ENCODE data around the gene PRAC2. TPM values are rescaled to one million over a fixed set of nuclear protein-coding genes. Genes with fewer than 3 reads are reported as not detected.

The PRAC2 gene
- total RNA-seq, 1 experiment from 2014 or later, result 0.59 TPM

- no peak for DNase-seq
Observed at GRCh38 chr17:48717367-48718226, 5.4 kb upstream of the PRAC2 start.

GRCh38 chr17:48718227-48718760, 4.7 kb upstream of the PRAC2 start:
- no peaks in the 10 kb centered on the region; the same call in 1 of the 2 replicates for H3K4me1 ChIP-seq
- DNase-seq, result no peak
- H3K36me3 ChIP-seq, result no peaks in the 10 kb centered on the region
- H3K9me3 ChIP-seq (replicated peaks), result no peaks in the 10 kb centered on the region; the same call in 1 of the 2 replicates
- H3K27ac ChIP-seq, result no peak overlapping the region
- H3K4me3 ChIP-seq, result no peak overlapping the region
- H3K27me3 ChIP-seq, result no peaks in the 10 kb centered on the region

More at GRCh38 chr17:48717367-48718226, 5.4 kb upstream of the PRAC2 start:
- no peaks in the 10 kb centered on the region for H3K36me3 ChIP-seq
- H3K4me1 ChIP-seq, result no peaks in the 10 kb centered on the region; the same call in 1 of the 2 replicates
- no peak overlapping the region for H3K27ac ChIP-seq
- H3K4me3 ChIP-seq, result no peak overlapping the region
- no peaks in the 10 kb centered on the region for H3K27me3 ChIP-seq
- no peaks in the 10 kb centered on the region; the same call in 1 of the 2 replicates for H3K9me3 ChIP-seq (replicated peaks)

GRCh38 chr17:48718761-48719641, 4.0 kb upstream of the PRAC2 start:
- H3K9me3 ChIP-seq (replicated peaks), result no peaks in the 10 kb centered on the region; the same call in 1 of the 2 replicates
- no peaks in the 10 kb centered on the region; the same call in 1 of the 2 replicates for H3K4me1 ChIP-seq
- no peaks in the 10 kb centered on the region for H3K36me3 ChIP-seq
- H3K4me3 ChIP-seq, result no peak overlapping the region
- DNase-seq, result no peak
- H3K27ac ChIP-seq, result no peak overlapping the region
- H3K27me3 ChIP-seq, result no peaks in the 10 kb centered on the region

- H3K4me1 ChIP-seq, result no peaks in the 10 kb centered on the region; the same call in 1 of the 2 replicates
- H3K36me3 ChIP-seq, result no peaks in the 10 kb centered on the region
- DNase-seq, result no peak
- no peaks in the 10 kb centered on the region for H3K27me3 ChIP-seq
- no peaks in the 10 kb centered on the region; the same call in 1 of the 2 replicates for H3K9me3 ChIP-seq (replicated peaks)
- H3K27ac ChIP-seq, result no peak overlapping the region
- H3K4me3 ChIP-seq, result no peak overlapping the region
Observed at GRCh38 chr17:48719642-48720265, 3.2 kb upstream of the PRAC2 start.

GRCh38 chr17:48720266-48721008, 2.5 kb upstream of the PRAC2 start:
- no peak overlapping the region for H3K27ac ChIP-seq
- no peak for DNase-seq
- H3K4me1 ChIP-seq, result no peaks in the 10 kb centered on the region; the same call in 1 of the 2 replicates
- H3K27me3 ChIP-seq, result no peaks in the 10 kb centered on the region
- H3K4me3 ChIP-seq, result no peak overlapping the region
- H3K36me3 ChIP-seq, result no peaks in the 10 kb centered on the region
- no peaks in the 10 kb centered on the region; the same call in 1 of the 2 replicates for H3K9me3 ChIP-seq (replicated peaks)

GRCh38 chr17:48721009-48721402, 2.0 kb upstream of the PRAC2 start:
- no peaks in the 10 kb centered on the region; the same call in 1 of the 2 replicates for H3K9me3 ChIP-seq (replicated peaks)
- H3K27me3 ChIP-seq, result no peaks in the 10 kb centered on the region
- no peak overlapping the region for H3K27ac ChIP-seq
- no peaks in the 10 kb centered on the region for H3K36me3 ChIP-seq
- DNase-seq, result no peak
- H3K4me1 ChIP-seq, result no peaks in the 10 kb centered on the region
- no peak overlapping the region for H3K4me3 ChIP-seq

GRCh38 chr17:48722201-48722907, 631 bp upstream of the PRAC2 start, which contains the start of gene PRAC1:
Gene PRAC1, minus strand, starts transcription at chr17:48722518. Its CDS starts 126 bp downstream, at chr17:48722392.
- H3K9me3 ChIP-seq (replicated peaks), result no peaks in the 10 kb centered on the region
- DNase-seq, result peak in 1 of 2 experiments; percentile 17
- H3K27ac ChIP-seq, result no peak within 1 kb of the TSS; the same call in 1 of the 2 replicates
- H3K36me3 ChIP-seq, result no peaks in the 10 kb centered on the region
- no peaks in the 10 kb centered on the region for H3K27me3 ChIP-seq
- H3K4me1 ChIP-seq, result no peaks in the 10 kb centered on the region
- peak within 1 kb of the TSS; percentile 41 for H3K4me3 ChIP-seq

- no peak for DNase-seq
- no peaks in the 10 kb centered on the region for H3K27me3 ChIP-seq
- H3K27ac ChIP-seq, result no peak overlapping the region; the same call in 1 of the 2 replicates
- H3K4me3 ChIP-seq, result peak overlapping the region; percentile 41
- H3K4me1 ChIP-seq, result no peaks in the 10 kb centered on the region
- no peaks in the 10 kb centered on the region for H3K9me3 ChIP-seq (replicated peaks)
- no peaks in the 10 kb centered on the region for H3K36me3 ChIP-seq
Observed at GRCh38 chr17:48723423-48724250, 652 bp downstream of the PRAC2 start.

- Histone ChIP-seq H3K4me3 (no peak overlapping the region), H3K36me3 (no peaks in the 10 kb centered on the region), H3K27ac (no peak overlapping the region), H3K4me1 (no peaks in the 10 kb centered on the region), H3K27me3 (no peaks in the 10 kb centered on the region), H3K9me3 (replicated peaks) (no peaks in the 10 kb centered on the region)
- peak; percentile 33 to 59 for DNase-seq
Observed at GRCh38 chr17:48724251-48725003, 1.4 kb downstream of the PRAC2 start.

- H3K9me3 ChIP-seq (replicated peaks), result no peaks in the 10 kb centered on the region
- H3K27ac ChIP-seq, result no peak overlapping the region
- no peaks in the 10 kb centered on the region for H3K27me3 ChIP-seq
- no peak for DNase-seq
- H3K4me3 ChIP-seq, result no peak overlapping the region
- H3K36me3 ChIP-seq, result no peaks in the 10 kb centered on the region
- H3K4me1 ChIP-seq, result peaks cover 2% of the 10 kb centered on the region; the same call in 1 of the 2 replicates
Observed at GRCh38 chr17:48725004-48725287, 2.0 kb downstream of the PRAC2 start.

GRCh38 chr17:48725288-48726064, 2.5 kb downstream of the PRAC2 start:
- H3K27ac ChIP-seq, result no peak overlapping the region

More at GRCh38 chr17:48725288-48726064, 2.5 kb downstream of the PRAC2 start:
- Histone ChIP-seq H3K27me3 (no peaks in the 10 kb centered on the region), H3K36me3 (no peaks in the 10 kb centered on the region), H3K9me3 (replicated peaks) (no peaks in the 10 kb centered on the region), H3K4me1 (peaks cover 8% of the 10 kb centered on the region; the same call in 1 of the 2 replicates), H3K4me3 (no peak overlapping the region)
- no peak for DNase-seq

All from SJCRH30 (cell line).